Testis (tissue), 3 donors: ENCODE measurements around the gene EFNA1. TPM values are rescaled to one million over a fixed set of nuclear protein-coding genes. Genes with fewer than 3 reads are reported as not detected.
"Not testable (repeated sequence)": the region's sequence is repeated elsewhere in the genome, so short reads cannot be mapped to it uniquely, and the experiment has no call there.

Experiments
- DNase-seq: peaks from one replicate; pipeline ENCODE4 v3.0.0-alpha.2; 2019
- H3K27ac ChIP-seq, 2 donors: fragments of 200-600 bp; sonication (generic); one replicate each; pipeline ENCODE4 v1.5.1; 2019
- H3K27me3 ChIP-seq: fragments of 200-600 bp; sonication (generic); one replicate; pipeline ENCODE4 v1.5.1; 2019
- H3K36me3 ChIP-seq: fragments of 200-600 bp; sonication (generic); one replicate; pipeline ENCODE4 v1.5.1; 2017; ENCODE audit warnings: low read depth; ENCODE audit errors: missing control alignments
- H3K4me1 ChIP-seq: fragments of 200-600 bp; sonication (generic); one replicate; pipeline ENCODE4 v1.5.1; 2019
- H3K4me3 ChIP-seq, 2 donors: fragments of 200-600 bp; sonication (generic); one replicate each; pipeline ENCODE4 v1.5.1; 2017 to 2019
- H3K9me3 ChIP-seq: fragments of 200-600 bp; sonication (generic); one replicate; pipeline ENCODE4 v1.5.1; 2017
- POLR2A ChIP-seq: fragments of 450-650 bp; IDR thresholded peaks from one replicate; pipeline ENCODE4 v1.6.1; 2017; ENCODE audit warnings: antibody characterized with exemption, mild to moderate bottlenecking, moderate library complexity
- WGBS, 2 donors: methylation state at CpG; one replicate each; pipeline ENCODE4 v1.1.5; 2018; 5-methylcytosine and 5-hydroxymethylcytosine counted together
- intact Hi-C: fragments of 100-400 bp; cut with DNase I; formaldehyde crosslinking; loops from one replicate; pipeline ENCODE4 v1.15.1; 2023; ENCODE audit warnings: low total_unique reads
- polyA plus RNA-seq: library from polyadenylated mRNA; stranded (reverse); fragments of 350-450 nt; fragmentation: Illumina TruSeq; extraction: RNeasy Lipid Tissue Mini Kit (QIAGEN cat#74804); gene quantifications from one replicate; pipeline ENCODE4 v1.2.3, GENCODE V29; 2014; ENCODE audit warnings: low read depth, low replicate concordance; ENCODE audit not compliant: insufficient read depth
- total RNA-seq, 2 donors: library from RNA; depleted of rRNA; stranded (reverse); fragments of >200 nt; gene quantifications; one replicate each; pipeline ENCODE4 v1.2.3, GENCODE V29; 2016
- TF ChIP-seq, protein P1 (sequence below), 3 experiments: fragments of 450-650 bp in 2 of 3; fragments of 200-600 bp in 1 of 3; sonication (generic) in 1 of 3; IDR thresholded peaks; one replicate each; pipeline ENCODE4 v1.5.1; 2016 to 2019; ENCODE audit warnings: antibody characterized with exemption in 3 of 3, mild to moderate bottlenecking in 2 of 3, moderate library complexity in 1 of 3

The EFNA1 gene
- total and polyA plus RNA-seq, 3 donors from 2014 or later, result 13.0 to 14.5 (median 13.1) TPM

DNA sequence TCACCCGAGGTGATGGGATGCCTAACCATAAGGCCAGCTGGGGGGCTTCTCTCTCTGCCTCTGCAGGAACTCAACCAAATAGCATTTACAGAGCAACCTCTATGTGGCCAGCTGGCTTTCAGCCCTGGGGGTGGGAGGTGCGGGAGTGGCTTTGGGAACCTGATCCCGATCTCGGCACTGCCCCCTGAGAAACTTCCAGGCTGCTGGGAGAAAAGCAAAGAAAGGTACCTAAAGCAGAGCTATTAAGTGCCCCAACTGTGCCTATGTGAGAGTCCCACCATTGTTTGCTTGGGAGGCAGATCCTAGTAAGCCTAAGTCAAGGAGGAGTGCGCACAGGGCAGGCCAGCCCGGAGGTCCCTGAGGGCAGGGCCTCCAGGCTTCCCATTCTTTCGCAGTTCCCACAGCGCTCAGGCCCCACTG is 38.4 kb downstream of the EFNA1 start:
- intact Hi-C loops, result loop anchor here (5.0 kb wide), 1 partner anchor 74 kb away; no protein-coding TSS in a partner anchor
- no peaks in the 10 kb centered on the region for H3K9me3 ChIP-seq
- no peaks in the 10 kb centered on the region for H3K36me3 ChIP-seq
- no peak overlapping the region for H3K27ac ChIP-seq
- H3K4me1 ChIP-seq, result peaks cover 22% of the 10 kb centered on the region
- H3K27me3 ChIP-seq, result no peaks in the 10 kb centered on the region
- 42% methylated on average over 8 of the region's 8 CpGs for WGBS, 2 donors
- H3K4me3 ChIP-seq, result no peak overlapping the region
- DNase-seq, result no peak
- TF ChIP-seq POLR2A, result no peak
- TF ChIP-seq, protein P1, sequence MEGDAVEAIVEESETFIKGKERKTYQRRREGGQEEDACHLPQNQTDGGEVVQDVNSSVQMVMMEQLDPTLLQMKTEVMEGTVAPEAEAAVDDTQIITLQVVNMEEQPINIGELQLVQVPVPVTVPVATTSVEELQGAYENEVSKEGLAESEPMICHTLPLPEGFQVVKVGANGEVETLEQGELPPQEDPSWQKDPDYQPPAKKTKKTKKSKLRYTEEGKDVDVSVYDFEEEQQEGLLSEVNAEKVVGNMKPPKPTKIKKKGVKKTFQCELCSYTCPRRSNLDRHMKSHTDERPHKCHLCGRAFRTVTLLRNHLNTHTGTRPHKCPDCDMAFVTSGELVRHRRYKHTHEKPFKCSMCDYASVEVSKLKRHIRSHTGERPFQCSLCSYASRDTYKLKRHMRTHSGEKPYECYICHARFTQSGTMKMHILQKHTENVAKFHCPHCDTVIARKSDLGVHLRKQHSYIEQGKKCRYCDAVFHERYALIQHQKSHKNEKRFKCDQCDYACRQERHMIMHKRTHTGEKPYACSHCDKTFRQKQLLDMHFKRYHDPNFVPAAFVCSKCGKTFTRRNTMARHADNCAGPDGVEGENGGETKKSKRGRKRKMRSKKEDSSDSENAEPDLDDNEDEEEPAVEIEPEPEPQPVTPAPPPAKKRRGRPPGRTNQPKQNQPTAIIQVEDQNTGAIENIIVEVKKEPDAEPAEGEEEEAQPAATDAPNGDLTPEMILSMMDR (IDR thresholded peaks at IDR 0.05), result no peak

DNA sequence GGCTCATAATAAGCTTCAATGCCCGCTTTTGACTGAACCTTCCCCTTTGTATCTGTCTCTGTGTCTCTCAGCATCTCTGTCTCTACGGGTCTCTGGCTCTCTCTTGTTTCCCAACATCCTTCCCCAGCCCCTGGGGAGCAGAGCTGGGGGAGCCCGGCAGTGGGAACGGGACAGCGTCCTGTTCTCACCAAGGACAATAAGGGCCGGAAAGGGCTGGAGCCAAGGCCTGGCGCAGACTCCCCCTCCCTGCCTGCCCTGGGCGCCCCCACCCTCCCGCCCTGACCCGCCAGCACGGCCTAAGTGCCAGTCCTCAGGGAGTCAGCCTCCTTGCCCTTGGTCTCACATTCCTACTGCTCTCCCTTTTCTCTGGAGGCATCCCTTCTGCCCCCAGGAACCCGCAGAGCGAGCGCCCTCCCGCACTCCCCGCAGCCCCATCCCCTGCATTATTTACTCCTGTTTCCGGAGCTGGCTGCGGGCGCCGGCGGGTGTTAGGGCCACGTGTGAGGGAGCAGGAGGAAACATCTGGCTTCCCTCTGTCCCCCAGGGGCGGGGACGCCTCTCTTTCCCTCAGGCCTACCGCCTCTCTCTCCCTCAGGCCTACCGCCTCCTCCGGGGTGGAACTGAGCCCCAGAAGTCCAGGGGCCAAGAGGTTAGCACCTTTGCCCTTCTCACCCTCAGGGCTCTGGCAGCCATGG is 38.9 kb downstream of the EFNA1 start:
- no peaks in the 10 kb centered on the region for H3K36me3 ChIP-seq
- 6 to 7% methylated on average over 17 to 27 of the region's 27 CpGs for WGBS, 2 donors
- H3K9me3 ChIP-seq, result no peaks in the 10 kb centered on the region
- no peaks in the 10 kb centered on the region for H3K27me3 ChIP-seq
- H3K27ac ChIP-seq, result no peak overlapping the region
- peaks cover 22% of the 10 kb centered on the region for H3K4me1 ChIP-seq
- H3K4me3 ChIP-seq, result no peak overlapping the region
- peak; percentile 50 for DNase-seq
- no peak for TF ChIP-seq POLR2A
- TF ChIP-seq, protein P1 (IDR thresholded peaks at IDR 0.05), result no peak
- intact Hi-C loops, result loop anchor here (5.0 kb wide), 1 partner anchor 74 kb away; no protein-coding TSS in a partner anchor

DNA sequence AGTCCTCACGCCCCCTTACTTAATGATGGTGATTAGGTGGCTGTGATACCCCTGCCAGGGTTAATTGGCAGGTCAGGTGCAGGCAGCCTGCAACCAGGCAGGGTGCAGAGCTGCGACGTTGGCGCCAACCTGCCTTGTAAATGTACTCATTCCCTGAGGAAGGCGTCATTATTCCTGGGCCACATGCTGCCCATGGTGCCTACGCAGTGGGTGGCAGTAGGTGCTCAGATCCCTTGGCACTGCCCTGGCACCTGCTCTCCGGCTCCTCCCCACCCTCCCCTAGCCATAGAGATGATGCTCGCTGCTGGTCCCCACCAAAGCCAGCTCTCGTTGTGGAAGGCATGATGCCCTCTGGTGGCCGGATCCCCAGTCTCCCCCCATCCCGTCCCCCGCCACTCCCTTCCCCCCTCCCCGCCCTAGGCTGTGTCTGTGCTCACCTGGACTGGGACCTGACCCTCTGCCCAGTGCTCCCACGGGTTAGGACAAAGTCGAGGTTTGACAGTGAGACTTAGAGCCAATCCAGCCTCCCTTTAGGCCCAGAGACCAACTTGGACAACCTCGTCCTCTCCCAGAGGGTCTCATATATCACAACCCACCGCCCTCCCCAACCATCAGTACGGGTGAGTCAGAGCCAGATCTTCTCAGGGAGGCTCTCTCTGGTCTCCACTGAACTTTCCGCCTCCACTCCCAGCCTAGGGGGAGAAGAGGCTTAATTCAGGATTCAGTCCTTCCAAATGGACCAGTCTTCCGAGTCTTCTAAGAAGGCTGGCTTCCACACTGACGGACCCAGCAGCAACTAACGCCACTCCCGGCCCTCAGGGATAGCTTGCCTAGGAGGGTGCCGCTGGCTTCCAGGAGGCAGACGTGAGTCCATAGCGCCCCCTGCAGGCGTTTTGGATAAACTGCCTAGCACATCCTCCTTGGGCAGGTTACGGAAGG is 39.8 kb downstream of the EFNA1 start:
- TF ChIP-seq, protein P1 (IDR thresholded peaks at IDR 0.05), result peak; percentile 90 to 91 (median 90)
- no peak for TF ChIP-seq POLR2A
- Histone ChIP-seq H3K27me3 (no peaks in the 10 kb centered on the region), H3K4me1 (peaks cover 26% of the 10 kb centered on the region), H3K36me3 (no peaks in the 10 kb centered on the region), H3K27ac (peak overlapping the region in 1 of 2 donors; percentile 45), H3K4me3 (no peak overlapping the region), H3K9me3 (no peaks in the 10 kb centered on the region)
- DNase-seq, result peak; percentile 93
- intact Hi-C loops, result loop anchor here (5.0 kb wide), 1 partner anchor 75 kb away; no protein-coding TSS in a partner anchor
- 6 to 7% methylated on average over 19 to 28 of the region's 28 CpGs for WGBS, 2 donors

DNA sequence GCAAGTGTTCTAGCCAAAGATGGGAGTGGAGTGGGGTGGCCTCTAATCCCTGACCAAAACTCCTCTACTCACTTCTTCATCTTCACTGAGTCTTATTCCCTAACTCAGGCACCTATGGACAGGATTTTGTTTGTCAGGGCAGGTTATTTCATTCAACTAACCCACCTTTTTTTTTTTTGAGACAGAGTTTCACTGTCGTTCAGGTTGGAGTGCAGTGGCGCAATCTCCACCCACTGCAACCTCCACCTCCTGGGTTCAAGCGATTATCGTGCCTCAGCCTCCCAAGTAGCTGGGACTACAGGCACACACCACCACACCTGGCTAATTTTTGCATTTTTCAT is 40.4 kb downstream of the EFNA1 start:
- not testable (repeated sequence) for H3K27ac ChIP-seq, H3K4me3 ChIP-seq, H3K36me3 ChIP-seq, H3K9me3 ChIP-seq, H3K27me3 ChIP-seq, DNase-seq
- intact Hi-C loops, result loop anchor here (5.0 kb wide), 1 partner anchor 76 kb away; no protein-coding TSS in a partner anchor
- peaks cover 28% of the 10 kb centered on the region for H3K4me1 ChIP-seq
- WGBS, 2 donors, result 44 to 54% methylated on average over 4 of the region's 4 CpGs
